ENCODE measurements around the gene CATSPERZ. TPM values are rescaled to one million over a fixed set of nuclear protein-coding genes. Genes with fewer than 3 reads are reported as not detected.

Gene CATSPERZ
- total and polyA plus RNA-seq, 2 experiments from 2014 or later = not detected

GRCh38 chr11:64255135-64256128, 44.7 kb upstream of the CATSPERZ start:
- Histone ChIP-seq H3K9me3 (ENCODE audit: low read depth) (no peaks in the 10 kb centered on the region), H3K79me2 (ENCODE audit: insufficient read depth) (peaks cover 29% of the 10 kb centered on the region), H3K4me2 (ENCODE audit: unreplicated experiment) (no peak overlapping the region), H2AFZ (no peak overlapping the region), H3K4me3 (no peak overlapping the region), H3F3A (ENCODE audit: insufficient read depth) (no peaks in the 10 kb centered on the region), H3K27ac (no peak overlapping the region), H3K4me1 (ENCODE audit: insufficient read depth) (peaks cover 11% of the 10 kb centered on the region; the same call in 1 of the 2 replicates), H3K9me2 (ENCODE audit: insufficient read depth) (no peaks in the 10 kb centered on the region), H3K36me3 (ENCODE audit: low read depth) (no peaks in the 10 kb centered on the region; the same call in 1 of the 2 replicates), H4K20me1 (ENCODE audit: insufficient read depth) (no peaks in the 10 kb centered on the region), H3K9ac (no peak overlapping the region), H3K27me3 (replicated peaks; ENCODE audit: insufficient read depth) (no peaks in the 10 kb centered on the region)
- 88 to 91% methylated on average over 32 to 33 of the region's 35 CpGs for WGBS, 2 experiments (ENCODE audit: low coverage in 1 of 2, low lambda C conversion rate in 2 of 2, missing lambda C conversion rate in 2 of 2)
- TF ChIP-seq EZH2 (IDR thresholded peaks at IDR 0.05; ENCODE audit: insufficient read depth, poor library complexity, severe bottlenecking) (no peak), EZH2phosphoT487 (IDR thresholded peaks at IDR 0.05; ENCODE audit: insufficient read depth, low read depth) (no peak)
- in situ Hi-C loops (cut with MboI) = no loop called here
- no peak for DNase-seq

DNA sequence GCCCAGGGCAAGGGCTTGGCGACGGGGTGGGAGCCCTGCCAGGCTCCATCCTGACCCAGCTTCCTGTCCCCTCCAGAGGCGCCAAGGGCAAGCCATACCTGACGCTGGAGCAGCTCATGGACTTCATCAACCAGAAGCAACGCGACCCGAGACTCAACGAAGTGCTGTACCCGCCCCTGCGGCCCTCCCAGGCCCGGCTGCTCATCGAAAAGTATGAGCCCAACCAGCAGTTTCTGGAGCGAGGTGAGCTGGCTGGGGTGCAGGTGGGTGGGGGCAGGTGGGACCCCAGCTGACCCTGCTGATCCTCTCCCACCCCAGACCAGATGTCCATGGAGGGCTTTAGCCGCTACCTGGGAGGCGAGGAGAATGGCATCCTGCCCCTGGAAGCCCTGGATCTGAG, 43.9 kb upstream of the CATSPERZ start:
- H3K79me2 ChIP-seq (ENCODE audit: insufficient read depth) = peaks cover 29% of the 10 kb centered on the region
- no peak overlapping the region for H3K4me2 ChIP-seq (ENCODE audit: unreplicated experiment)
- 93 to 97% methylated on average over 11 to 15 of the region's 15 CpGs for WGBS, 2 experiments (ENCODE audit: low coverage in 1 of 2, low lambda C conversion rate in 2 of 2, missing lambda C conversion rate in 2 of 2)
- no peak overlapping the region for H3K27ac ChIP-seq
- TF ChIP-seq EZH2 (IDR thresholded peaks at IDR 0.05; ENCODE audit: insufficient read depth, poor library complexity, severe bottlenecking) (no peak), EZH2phosphoT487 (IDR thresholded peaks at IDR 0.05; ENCODE audit: insufficient read depth, low read depth) (no peak)
- no peaks in the 10 kb centered on the region for H3K9me2 ChIP-seq (ENCODE audit: insufficient read depth)
- H2AFZ ChIP-seq = no peak overlapping the region
- H3K4me1 ChIP-seq (ENCODE audit: insufficient read depth) = peaks cover 11% of the 10 kb centered on the region; the same call in 1 of the 2 replicates
- no peaks in the 10 kb centered on the region for H3F3A ChIP-seq (ENCODE audit: insufficient read depth)
- no peaks in the 10 kb centered on the region; the same call in 1 of the 2 replicates for H3K36me3 ChIP-seq (ENCODE audit: low read depth)
- no peak overlapping the region for H3K4me3 ChIP-seq
- H3K9ac ChIP-seq = no peak overlapping the region
- no peak for DNase-seq
- H4K20me1 ChIP-seq (ENCODE audit: insufficient read depth) = no peaks in the 10 kb centered on the region
- H3K27me3 ChIP-seq (replicated peaks; ENCODE audit: insufficient read depth) = no peaks in the 10 kb centered on the region
- in situ Hi-C loops (cut with MboI) = no loop called here
- H3K9me3 ChIP-seq (ENCODE audit: low read depth) = no peaks in the 10 kb centered on the region

GRCh38 chr11:64258356-64258755, 41.8 kb upstream of the CATSPERZ start:
- no peaks in the 10 kb centered on the region for H3K9me3 ChIP-seq (ENCODE audit: low read depth)
- no peaks in the 10 kb centered on the region for H3F3A ChIP-seq (ENCODE audit: insufficient read depth)
- H2AFZ ChIP-seq = no peak overlapping the region
- H3K4me1 ChIP-seq (ENCODE audit: insufficient read depth) = 0 out of 2 replicates have a peak, but pooled peaks cover 3% of the 10 kb centered on the region
- in situ Hi-C loops (cut with MboI) = no loop called here
- H3K9me2 ChIP-seq (ENCODE audit: insufficient read depth) = no peaks in the 10 kb centered on the region
- no peaks in the 10 kb centered on the region for H4K20me1 ChIP-seq (ENCODE audit: insufficient read depth)
- 90 to 93% methylated on average over 20 to 24 of the region's 24 CpGs for WGBS, 2 experiments (ENCODE audit: low coverage in 1 of 2, low lambda C conversion rate in 2 of 2, missing lambda C conversion rate in 2 of 2)
- no peaks in the 10 kb centered on the region for H3K27me3 ChIP-seq (replicated peaks; ENCODE audit: insufficient read depth)
- no peak overlapping the region for H3K9ac ChIP-seq
- H3K4me2 ChIP-seq (ENCODE audit: unreplicated experiment) = no peak overlapping the region
- no peak overlapping the region for H3K4me3 ChIP-seq
- H3K36me3 ChIP-seq (ENCODE audit: low read depth) = peaks cover 7% of the 10 kb centered on the region; the same call in 1 of the 2 replicates
- TF ChIP-seq EZH2phosphoT487 (IDR thresholded peaks at IDR 0.05; ENCODE audit: insufficient read depth, low read depth) (no peak), EZH2 (IDR thresholded peaks at IDR 0.05; ENCODE audit: insufficient read depth, poor library complexity, severe bottlenecking) (no peak)
- peaks cover 10% of the 10 kb centered on the region for H3K79me2 ChIP-seq (ENCODE audit: insufficient read depth)
- H3K27ac ChIP-seq = no peak overlapping the region
- DNase-seq = no peak

DNA sequence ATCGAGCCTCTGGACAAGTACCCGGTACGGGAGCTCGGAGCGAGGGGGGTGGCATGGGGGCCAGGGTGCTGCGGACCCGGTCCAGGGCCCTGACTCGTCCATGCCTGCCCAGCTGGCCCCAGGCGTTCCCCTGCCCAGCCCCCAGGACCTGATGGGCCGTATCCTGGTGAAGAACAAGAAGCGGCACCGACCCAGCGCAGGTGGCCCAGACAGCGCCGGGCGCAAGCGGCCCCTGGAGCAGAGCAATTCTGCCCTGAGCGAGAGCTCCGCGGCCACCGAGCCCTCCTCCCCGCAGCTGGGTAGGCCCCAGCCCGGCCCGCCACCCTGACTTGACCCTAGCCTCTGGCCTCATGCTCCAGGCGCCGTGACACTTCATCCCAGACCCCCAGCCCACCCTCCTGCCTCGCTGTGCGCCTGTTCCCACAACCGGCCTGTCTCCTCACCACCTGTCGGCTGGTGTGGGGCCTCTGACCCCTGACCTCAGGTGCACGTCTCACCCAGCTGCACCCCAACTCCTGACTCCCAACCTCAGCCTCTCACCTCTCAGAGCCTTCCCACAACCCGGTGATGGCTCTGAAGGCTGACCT, 41.1 kb upstream of the CATSPERZ start:
- Histone ChIP-seq H3K36me3 (ENCODE audit: low read depth) (peaks cover 7% of the 10 kb centered on the region; the same call in 1 of the 2 replicates), H3K4me3 (no peak overlapping the region), H3K9ac (no peak overlapping the region), H4K20me1 (ENCODE audit: insufficient read depth) (no peaks in the 10 kb centered on the region), H3K27me3 (replicated peaks; ENCODE audit: insufficient read depth) (no peaks in the 10 kb centered on the region), H3K9me2 (ENCODE audit: insufficient read depth) (no peaks in the 10 kb centered on the region), H3K4me2 (ENCODE audit: unreplicated experiment) (no peak overlapping the region), H3K4me1 (ENCODE audit: insufficient read depth) (no peaks in the 10 kb centered on the region), H3K27ac (no peak overlapping the region), H2AFZ (no peak overlapping the region), H3K9me3 (ENCODE audit: low read depth) (no peaks in the 10 kb centered on the region), H3F3A (ENCODE audit: insufficient read depth) (no peaks in the 10 kb centered on the region), H3K79me2 (ENCODE audit: insufficient read depth) (peaks cover 3% of the 10 kb centered on the region)
- 99% methylated on average over 18 to 24 of the region's 32 CpGs for WGBS, 2 experiments (ENCODE audit: low coverage in 1 of 2, low lambda C conversion rate in 2 of 2, missing lambda C conversion rate in 2 of 2)
- in situ Hi-C loops (cut with MboI) = no loop called here
- TF ChIP-seq EZH2phosphoT487 (IDR thresholded peaks at IDR 0.05; ENCODE audit: insufficient read depth, low read depth) (no peak), EZH2 (IDR thresholded peaks at IDR 0.05; ENCODE audit: insufficient read depth, poor library complexity, severe bottlenecking) (no peak)
- no peak for DNase-seq
